C4-2B (cell line): ENCODE results near the gene HCN4.

Experiments used
- CTCF ChIP-seq: fragments of 450-650 bp; conservative IDR thresholded peaks from 2 replicates; pipeline ENCODE4 v1.5.1; 2017; ENCODE audit warnings: mild to moderate bottlenecking
- ZFX ChIP-seq: fragments of 450-650 bp; IDR thresholded peaks from 2 replicates; pipeline ENCODE4 v1.6.1; 2017

GRCh38 chr15:73393336-73393735 is 24.6 kb upstream of the HCN4 start:
- TF ChIP-seq CTCF, result no peak
- TF ChIP-seq ZFX, result no peak
